Measurements from ENCODE around the gene BEND3.

BEND3 gene

GRCh38 chr6:107152638-107153430 lies 37.5 kb upstream of the BEND3 start:
- no peak for ATAC-seq
- TF ChIP-seq GLIS3 (CRISPR knock-in tag; IDR thresholded peaks at IDR 0.05) (no peak), ARNTL (CRISPR knock-in tag; IDR thresholded peaks at IDR 0.05; ENCODE audit: borderline replicate concordance, low read depth) (no peak), ESRRG (CRISPR knock-in tag; IDR thresholded peaks at IDR 0.05) (no peak), ZC3H10 (CRISPR knock-in tag; IDR thresholded peaks at IDR 0.05) (no peak), ZFP3 (CRISPR knock-in tag; IDR thresholded peaks at IDR 0.05) (no peak), TSHZ2 (CRISPR knock-in tag; IDR thresholded peaks at IDR 0.05) (no peak), OSR1 (CRISPR knock-in tag; IDR thresholded peaks at IDR 0.05) (no peak), SNAI2 (CRISPR knock-in tag; IDR thresholded peaks at IDR 0.05) (no peak), ISL1 (CRISPR knock-in tag; IDR thresholded peaks at IDR 0.05) (no peak), ZNF8 (CRISPR knock-in tag; IDR thresholded peaks at IDR 0.05) (no peak), TOX (CRISPR knock-in tag; IDR thresholded peaks at IDR 0.05; ENCODE audit: borderline replicate concordance) (no peak), CREB5 (CRISPR knock-in tag; IDR thresholded peaks at IDR 0.05; ENCODE audit: low read depth) (no peak), POU6F1 (CRISPR knock-in tag; IDR thresholded peaks at IDR 0.05; ENCODE audit: borderline replicate concordance, low read depth) (no peak), TCF4 (CRISPR knock-in tag; IDR thresholded peaks at IDR 0.05; ENCODE audit: borderline replicate concordance) (no peak), CSRNP3 (CRISPR knock-in tag; IDR thresholded peaks at IDR 0.05) (no peak), ZNF565 (CRISPR knock-in tag; conservative IDR thresholded peaks at IDR 0.05; ENCODE audit: low read depth) (no peak), PATZ1 (CRISPR knock-in tag; IDR thresholded peaks at IDR 0.05; ENCODE audit: borderline replicate concordance) (no peak), RARB (CRISPR knock-in tag; IDR thresholded peaks at IDR 0.05) (no peak), BACH2 (CRISPR knock-in tag; IDR thresholded peaks at IDR 0.05; ENCODE audit: borderline replicate concordance) (no peak), PPARA (CRISPR knock-in tag; IDR thresholded peaks at IDR 0.05; ENCODE audit: borderline replicate concordance) (no peak)

- TF ChIP-seq PPARA (CRISPR knock-in tag; IDR thresholded peaks at IDR 0.05; ENCODE audit: borderline replicate concordance) (no peak), OSR1 (CRISPR knock-in tag; IDR thresholded peaks at IDR 0.05) (no peak), GLIS3 (CRISPR knock-in tag; IDR thresholded peaks at IDR 0.05) (no peak), TSHZ2 (CRISPR knock-in tag; IDR thresholded peaks at IDR 0.05) (no peak), SNAI2 (CRISPR knock-in tag; IDR thresholded peaks at IDR 0.05) (no peak), ZNF8 (CRISPR knock-in tag; IDR thresholded peaks at IDR 0.05) (no peak)
- ATAC-seq = no peak
These were observed 29.4 kb upstream of the BEND3 start for GRCh38 chr6:107144666-107145065.

Measured in SK-N-SH treated with all-trans-retinoic acid at 6 μM for 48 hours (cell line).